ENCODE data around the gene ATP5F1A.

- no peak for TF ChIP-seq CTCF (IDR thresholded peaks at IDR 0.05; ENCODE audit: low read length)
- TF ChIP-seq EZH2 (IDR thresholded peaks at IDR 0.05; ENCODE audit: borderline replicate concordance, low read length): no peak
These were observed 44.6 kb downstream of the ATP5F1A start for GRCh38 chr18:46053368-46054095.
